Neural progenitor cell (in vitro differentiated cells): ENCODE results near the gene DGLUCY.

Experiments used
- EZH2 ChIP-seq: fragments of 200-600 bp; sonication (generic); IDR thresholded peaks from 2 replicates; pipeline ENCODE4 v1.6.1; 2017; ENCODE audit warnings: antibody characterized with exemption, mild to moderate bottlenecking, moderate library complexity
- EZH2phosphoT487 ChIP-seq: fragments of 200-600 bp; sonication (generic); IDR thresholded peaks from 2 replicates; pipeline ENCODE4 v1.6.1; 2017; ENCODE audit warnings: antibody characterized with exemption
- TF ChIP-seq, protein P1 (sequence below): fragments of 200-600 bp; sonication (generic); IDR thresholded peaks from 2 replicates; pipeline ENCODE4 v1.5.1; 2017; ENCODE audit warnings: antibody characterized with exemption, mild to moderate bottlenecking

DNA sequence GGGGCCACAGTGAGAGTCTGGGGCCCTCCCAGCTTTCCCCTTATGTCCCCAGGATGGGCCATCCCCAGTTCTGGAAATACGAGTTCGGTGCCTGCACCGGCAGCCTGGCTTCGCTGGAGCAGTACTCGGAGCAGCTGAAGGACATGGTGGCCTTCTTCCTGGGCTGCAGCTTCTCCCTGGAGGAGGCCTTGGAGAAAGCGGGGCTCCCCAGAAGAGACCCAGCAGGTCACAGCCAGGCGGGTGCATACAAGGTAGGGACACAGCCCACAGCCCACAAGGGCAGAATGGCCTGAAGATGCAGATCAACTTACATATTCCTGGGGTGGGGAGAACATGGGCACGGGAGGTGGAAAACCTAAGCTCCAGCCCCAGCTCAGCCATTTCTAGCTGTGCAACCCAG, 56.1 kb downstream of the DGLUCY start:
- TF ChIP-seq, protein P1, sequence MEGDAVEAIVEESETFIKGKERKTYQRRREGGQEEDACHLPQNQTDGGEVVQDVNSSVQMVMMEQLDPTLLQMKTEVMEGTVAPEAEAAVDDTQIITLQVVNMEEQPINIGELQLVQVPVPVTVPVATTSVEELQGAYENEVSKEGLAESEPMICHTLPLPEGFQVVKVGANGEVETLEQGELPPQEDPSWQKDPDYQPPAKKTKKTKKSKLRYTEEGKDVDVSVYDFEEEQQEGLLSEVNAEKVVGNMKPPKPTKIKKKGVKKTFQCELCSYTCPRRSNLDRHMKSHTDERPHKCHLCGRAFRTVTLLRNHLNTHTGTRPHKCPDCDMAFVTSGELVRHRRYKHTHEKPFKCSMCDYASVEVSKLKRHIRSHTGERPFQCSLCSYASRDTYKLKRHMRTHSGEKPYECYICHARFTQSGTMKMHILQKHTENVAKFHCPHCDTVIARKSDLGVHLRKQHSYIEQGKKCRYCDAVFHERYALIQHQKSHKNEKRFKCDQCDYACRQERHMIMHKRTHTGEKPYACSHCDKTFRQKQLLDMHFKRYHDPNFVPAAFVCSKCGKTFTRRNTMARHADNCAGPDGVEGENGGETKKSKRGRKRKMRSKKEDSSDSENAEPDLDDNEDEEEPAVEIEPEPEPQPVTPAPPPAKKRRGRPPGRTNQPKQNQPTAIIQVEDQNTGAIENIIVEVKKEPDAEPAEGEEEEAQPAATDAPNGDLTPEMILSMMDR = no peak
- TF ChIP-seq EZH2phosphoT487 = no peak
- TF ChIP-seq EZH2 = no peak
